GM12875 (cell line): Measurements from ENCODE around the gene LSM8.

Experiments used
- H3K4me3 ChIP-seq: one replicate; pipeline ENCODE4 v1.5.1; 2011; ENCODE audit warnings: low read depth, low read length, control low read depth
- CTCF ChIP-seq: IDR thresholded peaks from 2 replicates; pipeline ENCODE4 v1.5.1; 2011; ENCODE audit warnings: low read depth, mild to moderate bottlenecking, control low read depth, inconsistent platforms, low read length, moderate library complexity, borderline replicate concordance; ENCODE audit not compliant: insufficient read depth

LSM8 gene

DNA sequence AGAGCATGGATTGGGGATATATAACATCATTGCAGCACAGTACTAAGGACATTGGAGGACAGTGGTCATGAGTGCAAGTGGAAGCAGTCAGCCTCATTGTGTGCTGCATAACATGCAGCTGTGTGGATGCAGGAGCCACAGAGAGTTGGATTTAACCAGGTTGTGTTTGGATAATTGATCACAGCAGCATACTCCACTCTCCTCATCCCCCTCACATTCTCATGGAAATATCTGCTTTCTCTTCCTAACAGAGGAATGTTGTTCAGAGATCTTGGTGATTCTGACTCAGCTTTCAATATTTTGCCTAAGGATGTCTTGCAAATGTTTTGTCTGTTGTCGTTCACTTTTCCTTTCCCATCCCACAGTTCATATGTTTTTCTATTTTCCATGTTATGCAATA, 31.8 kb upstream of the LSM8 start:
- no peak for TF ChIP-seq CTCF
- H3K4me3 ChIP-seq: no peak overlapping the region

- no peak overlapping the region for H3K4me3 ChIP-seq
- TF ChIP-seq CTCF: no peak
Measured at GRCh38 chr7:118152654-118153053, 31.3 kb upstream of the LSM8 start.

- H3K4me3 ChIP-seq: no peak overlapping the region
- TF ChIP-seq CTCF: peak; percentile 48; the same call in 1 of the 2 replicates
Measured at GRCh38 chr7:118153551-118154177, 30.3 kb upstream of the LSM8 start.

DNA sequence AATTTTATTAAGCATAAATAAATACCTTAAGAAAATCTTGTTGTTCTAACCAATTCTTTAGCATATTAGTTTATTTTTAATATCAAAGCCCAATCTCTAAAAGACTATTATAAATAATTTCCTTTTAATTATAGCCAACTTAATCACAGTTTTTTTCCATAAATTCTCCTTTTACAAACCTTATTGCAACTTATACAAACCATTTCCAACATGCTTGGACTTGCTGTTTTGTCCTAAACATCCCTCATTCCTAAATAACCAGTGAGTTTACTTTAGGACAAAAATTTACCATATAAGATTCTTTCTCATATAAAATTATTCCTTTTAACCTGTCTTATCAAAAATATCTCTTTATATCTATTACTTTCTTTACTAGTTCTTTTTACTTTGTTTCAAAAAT, 25.2 kb upstream of the LSM8 start:
- TF ChIP-seq CTCF: no peak
- no peak overlapping the region for H3K4me3 ChIP-seq

- no peak overlapping the region for H3K4me3 ChIP-seq
- no peak for TF ChIP-seq CTCF
Measured at GRCh38 chr7:118169146-118169545, 14.8 kb upstream of the LSM8 start.

DNA sequence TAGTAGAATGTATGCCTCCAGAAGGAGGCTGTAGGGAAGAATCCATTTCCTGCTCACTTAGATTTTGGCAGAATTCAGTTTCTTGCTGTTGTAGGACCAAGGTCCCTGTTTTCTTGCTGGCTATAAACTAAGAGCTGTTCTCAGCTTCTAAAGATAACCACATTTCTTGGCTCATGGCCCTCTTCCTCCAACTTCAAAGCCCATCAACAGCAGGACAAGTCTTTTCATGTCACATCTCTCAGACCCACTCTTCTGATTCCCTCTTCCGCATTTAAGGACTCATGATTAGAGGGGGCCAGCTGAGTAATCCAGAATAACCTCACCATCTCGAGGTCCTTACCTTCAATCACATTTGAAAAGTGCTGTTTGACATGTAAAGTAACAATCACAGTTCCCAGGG, 8.2 kb upstream of the LSM8 start:
- no peak for TF ChIP-seq CTCF
- H3K4me3 ChIP-seq: no peak overlapping the region

GRCh38 chr7:118179191-118179590, 4.8 kb upstream of the LSM8 start:
- H3K4me3 ChIP-seq: no peak overlapping the region
- TF ChIP-seq CTCF: no peak
